Measurements from ENCODE around the gene RBP3.

Gene RBP3

GRCh38 chr10:47348138-47348651, at the start of gene RBP3:
Gene RBP3 (plus strand): TSS chr10:47348363. CDS start chr10:47348485, 122 bp downstream.
- DNase-seq (ENCODE audit: low read depth in 2 of 2), result no peak

DNA sequence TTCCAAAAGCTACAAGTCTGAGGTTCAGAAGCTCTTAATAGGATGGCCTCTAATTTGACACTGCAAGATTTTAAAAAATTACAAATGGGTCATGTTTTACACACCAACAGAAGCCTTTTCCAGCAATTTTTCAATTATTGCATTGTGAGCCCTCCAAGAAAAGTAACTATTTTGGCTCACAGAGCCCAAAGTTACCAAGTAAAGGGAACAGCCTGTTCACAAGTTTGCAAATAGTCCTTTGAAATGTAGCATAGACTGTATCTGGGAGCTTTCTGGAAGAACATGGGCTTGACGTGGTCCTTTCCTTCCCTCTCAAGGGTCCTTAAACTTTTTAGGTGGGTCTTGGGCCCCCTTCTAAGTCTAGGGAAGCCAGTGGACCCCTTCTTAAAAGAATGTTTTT, 49.4 kb upstream of the RBP3 start:
- no peak for DNase-seq (ENCODE audit: low read depth in 2 of 2)

- no peak for DNase-seq (ENCODE audit: low read depth in 2 of 2)
Observed at GRCh38 chr10:47299611-47300428, 48.3 kb upstream of the RBP3 start, which contains the start of gene GDF10. Gene GDF10 (plus strand): TSS chr10:47300197. CDS start chr10:47300652, 455 bp downstream.

- DNase-seq (ENCODE audit: low read depth in 2 of 2), result no peak
Observed at GRCh38 chr10:47300429-47300931, 47.7 kb upstream of the RBP3 start.

- DNase-seq (ENCODE audit: low read depth in 2 of 2), result no peak
Observed at GRCh38 chr10:47301833-47302232, 46.3 kb upstream of the RBP3 start.

DNA sequence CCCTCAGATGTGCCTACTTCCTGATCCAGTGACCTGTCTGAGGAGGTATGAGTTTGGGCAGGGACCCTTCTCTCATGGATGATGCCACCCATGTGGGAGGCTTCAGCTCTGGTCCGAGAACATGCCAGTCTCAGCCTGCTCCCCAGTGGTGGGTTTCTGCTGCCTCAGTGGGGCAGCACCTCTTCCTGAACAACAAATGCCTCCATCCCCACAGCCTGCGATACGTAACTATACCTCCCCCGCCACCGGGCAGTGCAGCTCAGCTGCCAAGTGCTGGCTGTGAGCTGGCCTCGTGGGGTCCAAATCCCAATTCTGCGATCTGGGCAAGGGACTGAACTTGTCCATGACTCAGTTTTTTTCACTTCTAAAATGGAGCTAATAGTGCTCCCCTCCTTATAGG, 45.1 kb upstream of the RBP3 start:
- DNase-seq (ENCODE audit: low read depth in 2 of 2), result no peak

- DNase-seq (ENCODE audit: low read depth in 2 of 2), result no peak
Observed at GRCh38 chr10:47303866-47304265, 44.3 kb upstream of the RBP3 start.

GRCh38 chr10:47305566-47305965, 42.6 kb upstream of the RBP3 start:
- DNase-seq (ENCODE audit: low read depth in 2 of 2), result no peak

DNA sequence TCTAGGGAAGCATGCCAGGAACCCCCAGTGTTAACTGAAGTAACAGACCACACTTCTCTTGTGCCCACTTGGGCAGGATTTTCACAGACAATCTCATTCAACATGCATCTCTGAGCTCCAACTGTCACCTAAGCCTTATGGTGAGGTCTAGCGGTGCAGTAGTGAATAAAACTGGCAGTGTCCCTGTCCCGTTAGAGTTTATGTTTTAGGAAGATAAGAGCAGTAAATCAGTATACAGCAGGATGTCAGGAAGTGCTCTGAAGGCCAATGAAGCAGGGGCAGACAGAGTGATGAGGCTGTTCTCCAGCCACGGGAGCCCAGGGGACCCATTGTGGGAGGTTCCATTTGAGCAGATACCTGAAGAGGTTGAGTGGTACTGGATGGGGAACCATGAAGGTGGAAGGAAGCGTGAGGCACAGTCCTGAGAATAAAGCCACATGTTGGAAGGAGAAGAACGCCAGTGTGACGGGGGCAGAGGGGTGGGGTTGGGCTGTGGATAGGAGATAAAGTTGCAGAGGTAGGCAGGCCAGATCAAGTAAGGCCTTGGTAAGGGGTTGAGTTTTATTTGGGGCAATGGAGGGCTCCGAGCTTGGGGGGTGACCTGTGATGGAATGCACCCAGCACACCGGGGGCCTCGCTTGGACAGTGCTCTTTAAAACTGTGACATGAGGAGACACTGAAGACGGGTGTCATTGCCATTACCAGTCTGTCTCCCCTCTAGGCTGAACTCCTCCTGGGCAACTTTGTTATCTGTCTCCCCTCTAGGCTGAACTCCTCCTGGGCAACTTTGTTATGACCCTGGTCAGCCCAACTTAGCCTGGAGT, 41.6 kb upstream of the RBP3 start:
- DNase-seq (ENCODE audit: low read depth in 2 of 2), result no peak

GRCh38 chr10:47307381-47307780, 40.8 kb upstream of the RBP3 start:
- DNase-seq (ENCODE audit: low read depth in 2 of 2), result no peak

GRCh38 chr10:47308775-47309174, 39.4 kb upstream of the RBP3 start:
- no peak for DNase-seq (ENCODE audit: low read depth in 2 of 2)

DNA sequence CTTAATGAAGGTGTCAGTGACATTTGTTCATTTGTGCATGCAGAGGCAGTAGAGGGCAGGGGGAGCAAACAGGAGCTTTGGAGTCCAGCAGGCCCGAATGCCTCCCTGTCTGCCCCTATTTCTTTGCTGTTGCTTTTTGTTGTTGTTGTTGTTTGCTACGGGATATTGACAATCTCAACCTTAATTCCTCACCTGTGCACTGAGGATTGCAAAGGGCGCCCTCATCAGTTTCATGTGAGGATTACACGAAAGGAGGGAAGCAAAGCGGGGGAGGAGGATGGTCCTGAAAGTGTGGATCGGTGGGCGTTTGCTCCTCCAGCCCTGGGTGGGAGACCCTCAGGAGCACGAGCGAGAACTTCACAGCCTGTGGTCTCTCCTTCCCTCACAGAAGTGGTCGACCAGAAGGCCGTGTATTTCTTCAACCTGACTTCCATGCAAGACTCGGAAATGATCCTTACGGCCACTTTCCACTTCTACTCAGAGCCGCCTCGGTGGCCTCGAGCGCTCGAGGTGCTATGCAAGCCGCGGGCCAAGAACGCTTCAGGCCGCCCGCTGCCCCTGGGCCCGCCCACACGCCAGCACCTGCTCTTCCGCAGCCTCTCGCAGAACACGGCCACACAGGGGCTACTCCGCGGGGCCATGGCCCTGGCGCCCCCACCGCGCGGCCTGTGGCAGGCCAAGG, 38.6 kb upstream of the RBP3 start:
- no peak for DNase-seq (ENCODE audit: low read depth in 2 of 2)

- DNase-seq (ENCODE audit: low read depth in 2 of 2), result no peak
Observed at GRCh38 chr10:47310090-47310505, 38.1 kb upstream of the RBP3 start.

DNA sequence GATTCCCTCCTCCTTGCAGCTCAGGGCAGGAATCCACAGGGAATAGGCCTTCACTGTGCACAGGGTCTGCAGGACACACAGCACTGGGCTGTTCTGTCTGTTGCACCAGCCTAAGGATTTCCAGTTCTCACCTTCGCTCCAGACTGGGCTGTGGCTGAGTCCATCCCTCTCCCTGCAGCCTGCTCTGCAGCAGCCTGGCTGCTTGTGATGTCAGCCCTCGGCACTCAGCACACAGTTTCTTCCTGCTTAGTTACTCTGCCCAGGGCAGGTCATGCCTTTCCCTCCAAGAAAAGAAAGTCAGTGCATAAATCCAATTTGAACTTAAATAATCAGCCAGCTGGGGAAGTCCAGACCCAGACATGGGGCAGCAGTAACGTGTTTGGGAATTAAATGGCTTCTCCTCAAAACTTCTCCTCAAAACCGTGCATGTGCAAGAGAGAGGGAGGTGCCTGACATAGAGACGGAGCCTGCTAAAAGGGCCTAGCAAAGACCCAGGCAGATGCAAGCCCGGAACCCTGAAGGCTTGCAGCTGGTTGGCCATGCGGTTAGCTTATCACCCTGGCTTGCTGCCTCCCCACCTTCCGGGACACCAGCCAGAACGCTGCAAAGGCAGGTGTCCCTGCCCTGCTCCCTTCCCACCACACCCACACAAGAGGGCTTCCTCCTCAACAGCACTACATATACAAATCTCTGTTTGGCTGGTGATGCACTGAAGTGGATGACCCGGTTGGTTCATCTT, 36.8 kb upstream of the RBP3 start:
- no peak for DNase-seq (ENCODE audit: low read depth in 2 of 2)

GRCh38 chr10:47311932-47312662, 36.1 kb upstream of the RBP3 start:
- peak; percentile 78 to 79 for DNase-seq (ENCODE audit: low read depth in 2 of 2)

DNA sequence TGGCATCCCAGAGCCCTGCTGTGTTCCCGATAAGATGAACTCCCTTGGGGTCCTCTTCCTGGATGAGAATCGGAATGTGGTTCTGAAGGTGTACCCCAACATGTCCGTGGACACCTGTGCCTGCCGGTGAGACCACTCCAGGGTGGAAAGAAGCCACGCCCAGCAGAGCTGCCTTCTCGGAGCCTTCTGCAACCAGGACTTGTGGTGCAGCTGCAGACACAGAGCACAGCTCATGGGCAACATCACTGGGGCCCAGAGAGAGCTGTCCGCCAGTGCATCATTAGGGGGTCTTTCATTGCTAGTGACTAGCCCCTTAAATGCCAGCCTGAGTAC, 35.5 kb upstream of the RBP3 start:
- no peak for DNase-seq (ENCODE audit: low read depth in 2 of 2)

DNA sequence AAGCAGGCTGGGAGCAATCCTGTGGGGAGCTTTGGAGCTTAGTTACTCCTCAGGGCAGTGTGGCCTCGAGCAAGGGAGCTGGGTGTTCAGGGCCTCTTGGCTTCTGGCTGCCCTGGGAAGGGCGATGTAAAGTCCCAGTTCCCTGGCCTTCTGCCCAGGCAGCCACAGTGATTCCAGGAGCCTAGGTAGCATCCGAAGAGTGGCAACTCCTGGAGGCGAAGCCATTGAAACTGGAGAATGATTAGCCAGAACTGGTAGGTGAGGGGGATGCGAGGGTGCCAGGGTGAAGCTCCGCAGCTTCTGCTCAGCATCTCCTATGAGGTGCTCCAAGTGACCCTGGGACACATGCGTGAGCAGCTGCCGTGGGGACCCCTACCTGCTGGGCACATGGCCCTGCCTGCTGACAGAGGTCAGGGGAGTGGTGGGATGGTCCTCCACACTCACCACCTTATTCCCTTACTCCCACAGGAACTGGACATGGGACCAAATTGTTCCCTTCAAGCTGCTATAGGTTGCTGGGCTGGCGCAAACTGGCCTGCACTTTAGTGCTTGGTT, 33.7 kb upstream of the RBP3 start:
- no peak for DNase-seq (ENCODE audit: low read depth in 2 of 2)

DNA sequence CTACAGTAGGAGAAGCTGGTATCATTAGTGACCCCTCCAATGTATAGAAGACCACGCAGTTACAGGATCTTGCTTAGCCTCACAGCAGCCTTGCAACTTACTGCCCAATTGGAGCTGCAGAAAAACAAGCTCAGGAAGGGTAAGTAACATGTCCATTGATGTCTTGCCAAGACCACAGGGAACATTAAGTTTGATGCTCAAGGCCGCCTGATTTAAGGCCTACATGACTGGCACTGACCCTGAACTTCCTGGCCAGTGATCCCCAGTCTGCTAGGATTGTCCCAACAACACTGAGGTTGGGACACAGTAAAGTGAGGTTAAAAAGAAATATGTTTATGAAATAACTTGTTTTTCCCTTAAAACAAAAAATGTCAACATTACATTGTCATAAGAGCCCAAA, 32.7 kb upstream of the RBP3 start:
- no peak for DNase-seq (ENCODE audit: low read depth in 2 of 2)

DNA sequence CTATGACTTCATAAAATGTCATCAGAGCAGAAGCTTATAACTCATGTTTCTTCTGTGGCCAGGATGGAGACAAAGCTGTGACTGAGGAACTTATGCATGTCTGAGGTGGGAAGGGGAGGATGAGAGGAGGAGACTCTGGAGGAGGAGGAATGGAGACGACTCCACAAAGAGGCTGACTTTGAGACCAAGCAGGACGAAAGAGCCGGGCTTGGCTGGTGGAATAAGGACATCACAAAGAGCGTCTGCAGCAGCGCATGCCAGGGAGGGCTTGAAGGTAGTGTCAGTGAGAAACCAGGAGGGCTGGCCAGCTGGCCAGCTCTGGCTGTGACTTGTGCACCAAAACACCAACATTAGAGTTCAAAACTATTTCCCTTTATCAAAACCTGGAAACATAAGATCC, 32.0 kb upstream of the RBP3 start:
- no peak for DNase-seq (ENCODE audit: low read depth in 2 of 2)

- no peak for DNase-seq (ENCODE audit: low read depth in 2 of 2)
Observed at GRCh38 chr10:47317251-47317650, 30.9 kb upstream of the RBP3 start.
